MM.1S (cell line): ENCODE data around the gene KIAA1328.

Experiments
- DNase-seq: peaks from one replicate; pipeline ENCODE4 v3.0.0-alpha.2; 2015
- H2AFZ ChIP-seq: fragments of 300-600 bp; sonication (generic); 2 replicates; pipeline ENCODE4 v1.6.0; 2016; ENCODE audit warnings: antibody characterized with exemption, low read length
- H3F3A ChIP-seq: fragments of 300-600 bp; sonication (generic); 2 replicates; pipeline ENCODE4 v1.6.1; 2016; ENCODE audit warnings: mild to moderate bottlenecking, antibody characterized with exemption, low read length, moderate library complexity, mixed read lengths; ENCODE audit not compliant: insufficient read depth
- H3K27ac ChIP-seq: fragments of 300-600 bp; sonication (generic); 2 replicates; pipeline ENCODE4 v1.5.1; 2016; ENCODE audit warnings: mild to moderate bottlenecking, low read length
- H3K27me3 ChIP-seq: fragments of 300-600 bp; sonication (generic); replicated peaks from 2 replicates; pipeline ENCODE4 v1.6.0; 2016; ENCODE audit warnings: low read length; ENCODE audit not compliant: insufficient read depth
- H3K36me3 ChIP-seq: fragments of 300-600 bp; sonication (generic); replicated peaks from 2 replicates; pipeline ENCODE4 v1.6.1; 2016; ENCODE audit warnings: mild to moderate bottlenecking, low read length, mixed read lengths; ENCODE audit not compliant: insufficient read depth
- H3K4me1 ChIP-seq: fragments of 300-600 bp; sonication (generic); 2 replicates; pipeline ENCODE4 v1.6.1; 2016; ENCODE audit warnings: low read length, mixed read lengths
- H3K4me2 ChIP-seq: fragments of 300-600 bp; sonication (generic); 2 replicates; pipeline ENCODE4 v1.6.0; 2016; ENCODE audit warnings: low read depth, low read length
- H3K4me3 ChIP-seq: fragments of 300-600 bp; sonication (generic); 2 replicates; pipeline ENCODE4 v1.5.1; 2016; ENCODE audit warnings: low read length, mixed read lengths
- H3K79me2 ChIP-seq: fragments of 300-600 bp; sonication (generic); 2 replicates; pipeline ENCODE4 v1.6.1; 2016; ENCODE audit warnings: mixed run types, low read length, mixed read lengths
- H3K9ac ChIP-seq: fragments of 300-600 bp; sonication (generic); 2 replicates; pipeline ENCODE4 v1.6.1; 2016; ENCODE audit warnings: low read length, mixed read lengths
- H3K9me2 ChIP-seq: fragments of 300-600 bp; sonication (generic); replicated peaks from 2 replicates; pipeline ENCODE4 v1.6.1; 2016; ENCODE audit warnings: mild to moderate bottlenecking, low read length, mixed read lengths; ENCODE audit not compliant: insufficient read depth
- H3K9me3 ChIP-seq: fragments of 300-600 bp; sonication (generic); replicated peaks from 2 replicates; pipeline ENCODE4 v1.6.1; 2016; ENCODE audit warnings: mild to moderate bottlenecking, low read length, mixed read lengths; ENCODE audit not compliant: insufficient read depth
- H4K20me1 ChIP-seq: fragments of 300-600 bp; sonication (generic); 2 replicates; pipeline ENCODE4 v1.6.1; 2016; ENCODE audit warnings: mild to moderate bottlenecking, low read length, moderate library complexity, mixed read lengths; ENCODE audit not compliant: insufficient read depth
- CTCF ChIP-seq: fragments of 300-600 bp; sonication (generic); IDR thresholded peaks from 2 replicates; pipeline ENCODE4 v1.5.1; 2016; ENCODE audit warnings: antibody characterized with exemption, low read length, mixed read lengths
- EZH2 ChIP-seq: fragments of 300-600 bp; sonication (generic); optimal IDR thresholded peaks from 2 replicates; pipeline ENCODE3; 2017; ENCODE audit warnings: low read depth, mild to moderate bottlenecking, antibody characterized with exemption, low read length, mixed read lengths
- EZH2phosphoT487 ChIP-seq: fragments of 300-600 bp; sonication (generic); IDR thresholded peaks from 2 replicates; pipeline ENCODE4 v1.6.1; 2018; ENCODE audit warnings: antibody characterized with exemption, low read length

The KIAA1328 gene

GRCh38 chr18:36828630-36829361 lies at the start of gene KIAA1328, which contains the start of gene TPGS2:
KIAA1328 (plus strand) TSS chr18:36829127; CDS start chr18:36829139, 12 bp downstream.
TPGS2 (minus strand) TSS chr18:36829002; CDS start chr18:36828767, 235 bp downstream.
- no peaks in the 10 kb centered on the region for H3K36me3 ChIP-seq
- H3K9ac ChIP-seq: peak within 1 kb of the TSS; percentile 65
- no peaks in the 10 kb centered on the region for H3K9me3 ChIP-seq
- no peaks in the 10 kb centered on the region for H3F3A ChIP-seq
- H3K27ac ChIP-seq: peak within 1 kb of the TSS; percentile 50; the same call in 1 of the 2 replicates
- H3K27me3 ChIP-seq: no peaks in the 10 kb centered on the region
- TF ChIP-seq CTCF (peak; percentile 54), EZH2phosphoT487 (no peak)
- H2AFZ ChIP-seq: peak within 1 kb of the TSS; percentile 99
- H3K4me3 ChIP-seq: peak within 1 kb of the TSS; percentile 100
- no peaks in the 10 kb centered on the region for H4K20me1 ChIP-seq
- no peaks in the 10 kb centered on the region for H3K9me2 ChIP-seq
- peaks cover 22% of the 10 kb centered on the region for H3K4me1 ChIP-seq
- H3K4me2 ChIP-seq: peak within 1 kb of the TSS; percentile 83
- peak; percentile 90 for DNase-seq
- H3K79me2 ChIP-seq: peaks cover 36% of the 10 kb centered on the region

GRCh38 chr18:36780748-36781147 lies 48.2 kb upstream of the KIAA1328 start:
- no peaks in the 10 kb centered on the region for H3K27me3 ChIP-seq
- DNase-seq: no peak

GRCh38 chr18:36782710-36783109 lies 46.2 kb upstream of the KIAA1328 start:
- H3K27ac ChIP-seq: no peak overlapping the region
- H4K20me1 ChIP-seq: no peaks in the 10 kb centered on the region
- no peak overlapping the region for H3K4me3 ChIP-seq
- H3K9me3 ChIP-seq: no peaks in the 10 kb centered on the region
- H3K4me1 ChIP-seq: no peaks in the 10 kb centered on the region
- H3K9me2 ChIP-seq: no peaks in the 10 kb centered on the region
- DNase-seq: no peak
- no peaks in the 10 kb centered on the region for H3K79me2 ChIP-seq
- H3K9ac ChIP-seq: no peak overlapping the region
- TF ChIP-seq EZH2 (no peak), EZH2phosphoT487 (no peak), CTCF (no peak)
- no peaks in the 10 kb centered on the region for H3F3A ChIP-seq
- H3K27me3 ChIP-seq: no peaks in the 10 kb centered on the region
- H2AFZ ChIP-seq: no peak overlapping the region
- H3K4me2 ChIP-seq: no peak overlapping the region
- H3K36me3 ChIP-seq: no peaks in the 10 kb centered on the region

More at GRCh38 chr18:36780748-36781147, 48.2 kb upstream of the KIAA1328 start:
- no peaks in the 10 kb centered on the region for H3K9me3 ChIP-seq
- H3K4me1 ChIP-seq: no peaks in the 10 kb centered on the region
- H3K9ac ChIP-seq: no peak overlapping the region
- no peak for TF ChIP-seq EZH2phosphoT487
- no peak for TF ChIP-seq EZH2
- no peak for TF ChIP-seq CTCF
- H3F3A ChIP-seq: no peaks in the 10 kb centered on the region
- no peak overlapping the region for H3K4me3 ChIP-seq
- no peak overlapping the region for H3K27ac ChIP-seq
- no peaks in the 10 kb centered on the region for H3K9me2 ChIP-seq
- H3K79me2 ChIP-seq: no peaks in the 10 kb centered on the region
- H3K36me3 ChIP-seq: no peaks in the 10 kb centered on the region
- H3K4me2 ChIP-seq: no peak overlapping the region
- H4K20me1 ChIP-seq: no peaks in the 10 kb centered on the region
- H2AFZ ChIP-seq: no peak overlapping the region
